GM06990 (cell line): ENCODE results near the gene MEX3D.

Source experiments
- DNase-seq: peaks from one replicate; pipeline ENCODE4 v3.0.0-alpha.2; 2011; ENCODE audit not compliant: insufficient read length; ENCODE audit errors: extremely low read depth
- H3K27me3 ChIP-seq: replicated peaks from 2 replicates; pipeline ENCODE4 v1.6.0; 2011; ENCODE audit warnings: low read length; ENCODE audit not compliant: control insufficient read depth, insufficient read depth
- H3K36me3 ChIP-seq: 2 replicates; pipeline ENCODE4 v1.5.1; 2011; ENCODE audit warnings: low read length; ENCODE audit not compliant: control insufficient read depth, insufficient read depth
- H3K4me3 ChIP-seq: replicated peaks from 2 replicates; pipeline ENCODE4 v1.5.1; 2011; ENCODE audit warnings: low read depth, mild to moderate bottlenecking, control low read depth, low read length
- TF ChIP-seq, protein P1 (sequence below): IDR thresholded peaks from 2 replicates; pipeline ENCODE4 v1.5.1; 2011; ENCODE audit warnings: low read length, control low read depth, mild to moderate bottlenecking, inconsistent platforms; ENCODE audit not compliant: insufficient read depth, poor library complexity, severe bottlenecking

The MEX3D gene

DNA sequence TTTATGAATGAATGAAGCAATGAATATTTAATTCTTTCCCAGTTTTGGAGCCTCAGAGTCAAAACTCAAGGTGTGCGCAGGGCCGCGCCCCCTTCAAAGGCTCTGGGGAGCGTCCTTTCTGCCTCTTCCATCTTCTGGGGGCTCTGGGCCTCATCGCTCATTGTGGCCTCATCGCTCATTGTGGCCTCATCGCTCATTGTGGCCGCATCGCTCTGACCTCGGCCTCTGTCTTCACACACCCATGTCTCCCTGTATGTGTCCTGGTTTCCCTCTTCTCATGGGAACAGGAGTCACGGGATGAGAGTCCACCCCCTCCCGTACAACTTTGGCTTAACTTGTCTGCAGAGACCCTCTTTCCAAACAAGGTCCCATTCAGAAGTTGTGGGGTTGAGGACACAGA, 3.2 kb upstream of the MEX3D start:
- DNase-seq = no peak
- no peaks in the 10 kb centered on the region; the same call in 1 of the 2 replicates for H3K27me3 ChIP-seq
- TF ChIP-seq, protein P1, sequence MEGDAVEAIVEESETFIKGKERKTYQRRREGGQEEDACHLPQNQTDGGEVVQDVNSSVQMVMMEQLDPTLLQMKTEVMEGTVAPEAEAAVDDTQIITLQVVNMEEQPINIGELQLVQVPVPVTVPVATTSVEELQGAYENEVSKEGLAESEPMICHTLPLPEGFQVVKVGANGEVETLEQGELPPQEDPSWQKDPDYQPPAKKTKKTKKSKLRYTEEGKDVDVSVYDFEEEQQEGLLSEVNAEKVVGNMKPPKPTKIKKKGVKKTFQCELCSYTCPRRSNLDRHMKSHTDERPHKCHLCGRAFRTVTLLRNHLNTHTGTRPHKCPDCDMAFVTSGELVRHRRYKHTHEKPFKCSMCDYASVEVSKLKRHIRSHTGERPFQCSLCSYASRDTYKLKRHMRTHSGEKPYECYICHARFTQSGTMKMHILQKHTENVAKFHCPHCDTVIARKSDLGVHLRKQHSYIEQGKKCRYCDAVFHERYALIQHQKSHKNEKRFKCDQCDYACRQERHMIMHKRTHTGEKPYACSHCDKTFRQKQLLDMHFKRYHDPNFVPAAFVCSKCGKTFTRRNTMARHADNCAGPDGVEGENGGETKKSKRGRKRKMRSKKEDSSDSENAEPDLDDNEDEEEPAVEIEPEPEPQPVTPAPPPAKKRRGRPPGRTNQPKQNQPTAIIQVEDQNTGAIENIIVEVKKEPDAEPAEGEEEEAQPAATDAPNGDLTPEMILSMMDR = no peak
- no peaks in the 10 kb centered on the region; the same call in 1 of the 2 replicates for H3K36me3 ChIP-seq
- H3K4me3 ChIP-seq = no peak overlapping the region

DNA sequence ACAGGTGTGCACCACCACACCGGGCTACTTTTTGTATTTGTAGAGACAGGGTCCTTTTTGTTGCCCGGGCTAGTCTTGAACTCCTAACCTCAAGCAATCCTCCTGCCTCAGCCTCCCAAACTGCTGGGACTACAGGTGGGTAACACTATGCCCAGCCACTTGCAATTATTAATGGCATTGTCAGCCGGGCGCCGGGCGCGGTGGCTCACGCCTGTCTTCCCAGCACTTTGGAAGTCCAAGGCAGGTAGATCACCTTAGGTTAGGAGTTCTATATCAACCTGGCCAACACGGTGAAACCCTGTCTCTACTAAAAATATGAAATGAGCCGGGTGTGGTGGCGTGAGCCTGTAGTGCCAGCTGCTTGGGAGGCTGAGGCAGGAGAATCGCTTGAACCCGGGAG, 2.7 kb upstream of the MEX3D start:
- TF ChIP-seq, protein P1 = no peak
- Histone ChIP-seq H3K4me3 (no peak overlapping the region), H3K36me3 (no peaks in the 10 kb centered on the region), H3K27me3 (no peaks in the 10 kb centered on the region; the same call in 1 of the 2 replicates)
- DNase-seq = no peak

DNA sequence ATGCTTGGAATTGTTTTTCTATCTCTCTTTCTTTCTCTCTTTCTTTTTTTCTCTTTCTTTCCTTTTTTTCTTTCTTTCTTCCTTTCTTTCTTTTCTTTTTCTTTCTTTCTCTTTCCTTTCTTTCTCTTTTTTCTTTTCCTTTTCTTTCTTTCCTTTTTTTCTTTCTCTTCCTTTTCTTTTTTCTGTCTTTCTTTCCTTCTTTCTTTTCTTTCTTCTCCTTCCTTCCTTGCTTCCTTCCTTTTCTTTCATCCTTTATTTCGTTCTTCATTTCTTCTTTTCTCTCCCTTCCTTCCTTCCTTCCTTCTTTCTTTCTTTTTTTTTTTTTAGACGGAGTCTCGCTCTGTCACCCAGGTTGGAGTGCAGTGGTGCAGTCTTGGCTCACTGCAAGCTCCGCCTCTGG, 1.9 kb upstream of the MEX3D start:
- no peaks in the 10 kb centered on the region for H3K36me3 ChIP-seq
- no peak overlapping the region for H3K4me3 ChIP-seq
- no peak for DNase-seq
- TF ChIP-seq, protein P1 = no peak
- H3K27me3 ChIP-seq = no peaks in the 10 kb centered on the region; the same call in 1 of the 2 replicates

DNA sequence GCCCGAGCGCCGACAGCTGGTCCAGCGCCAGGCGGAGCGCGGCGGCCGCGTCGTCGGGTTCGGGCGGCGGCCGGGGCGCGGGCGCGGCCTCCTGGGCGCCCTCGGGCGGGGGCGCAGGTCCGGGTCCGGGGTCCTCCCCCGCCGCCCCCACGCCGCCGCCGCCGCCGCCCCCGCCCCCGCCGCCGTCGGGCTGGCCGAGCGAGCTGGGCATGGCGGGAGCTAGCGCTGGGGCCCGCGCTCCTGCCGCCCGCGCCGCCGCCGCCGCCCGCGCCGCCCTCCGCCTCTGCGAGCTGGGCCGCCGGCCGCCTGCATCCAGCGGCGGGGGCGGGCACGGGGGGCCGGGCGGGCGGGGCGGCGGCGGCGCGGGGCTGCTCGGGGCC, 287 bp downstream of the MEX3D start:
- TF ChIP-seq, protein P1 = no peak
- no peak for DNase-seq
- Histone ChIP-seq H3K36me3 (no peaks in the 10 kb centered on the region), H3K4me3 (no peak overlapping the region), H3K27me3 (no peaks in the 10 kb centered on the region; the same call in 1 of the 2 replicates)

DNA sequence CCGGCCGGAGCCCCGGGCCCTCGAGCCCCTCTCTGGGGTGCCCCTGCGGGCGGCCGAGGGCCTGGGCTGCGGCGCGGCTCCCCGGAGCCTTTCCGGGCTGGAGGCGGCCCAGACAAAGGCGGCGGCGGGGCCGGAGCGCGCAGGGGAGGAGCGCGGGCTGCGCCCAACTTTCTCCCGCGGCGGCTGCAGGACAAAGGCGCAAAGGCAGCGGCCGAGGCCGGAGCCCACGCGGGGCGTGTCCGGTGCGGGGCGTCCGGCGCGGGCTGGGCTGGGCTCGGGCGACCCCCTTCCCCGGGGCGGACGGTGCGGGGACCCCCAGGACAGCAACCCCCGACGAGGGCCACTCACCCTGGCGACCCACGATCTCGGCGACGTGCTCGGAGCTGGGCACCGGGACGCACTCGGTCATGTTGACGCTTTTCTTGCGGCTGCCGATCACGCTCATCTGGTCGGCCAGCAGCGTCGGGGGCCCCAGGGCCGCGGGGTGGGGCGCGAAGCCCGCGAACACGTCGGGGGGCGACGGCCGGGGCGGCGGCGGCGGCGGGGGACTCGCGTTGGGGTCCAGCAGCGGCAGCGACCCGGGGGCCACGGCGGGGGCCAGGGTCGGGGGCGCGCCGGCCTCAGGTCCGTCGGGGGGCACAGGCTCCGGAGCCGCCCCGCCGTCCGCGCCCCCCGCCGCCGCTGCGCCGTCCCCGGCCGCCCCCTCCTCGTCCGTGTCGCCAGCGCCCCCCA, 843 bp downstream of the MEX3D start:
- TF ChIP-seq, protein P1 = no peak
- no peak overlapping the region for H3K4me3 ChIP-seq
- no peak for DNase-seq

More for the DNA sequence above, 843 bp downstream of the MEX3D start:
- no peaks in the 10 kb centered on the region for H3K36me3 ChIP-seq
- no peaks in the 10 kb centered on the region; the same call in 1 of the 2 replicates for H3K27me3 ChIP-seq
